Stimulated activated CD8-positive, alpha-beta memory T cell treated with anti-CD3 and anti-CD28 coated beads, Interleukin-12 subunit alpha, Interleukin-12 subunit beta, amount 100 ng/mL, for 4 hours (primary cell): ENCODE data around the gene TLE5.
"Not testable (repeated sequence)": the region's sequence is repeated elsewhere in the genome, so short reads cannot be mapped to it uniquely, and the experiment has no call there.

Experiments
- DNase-seq: peaks from one replicate; pipeline ENCODE4 v3.0.0-alpha.2; 2020; ENCODE audit warnings: low read depth

Gene TLE5

GRCh38 chr19:3061182-3062161 lies 823 bp downstream of the TLE5 start:
- peak; percentile 69 for DNase-seq

GRCh38 chr19:3060857-3061181 lies 1.5 kb downstream of the TLE5 start:
- DNase-seq, result no peak

DNA sequence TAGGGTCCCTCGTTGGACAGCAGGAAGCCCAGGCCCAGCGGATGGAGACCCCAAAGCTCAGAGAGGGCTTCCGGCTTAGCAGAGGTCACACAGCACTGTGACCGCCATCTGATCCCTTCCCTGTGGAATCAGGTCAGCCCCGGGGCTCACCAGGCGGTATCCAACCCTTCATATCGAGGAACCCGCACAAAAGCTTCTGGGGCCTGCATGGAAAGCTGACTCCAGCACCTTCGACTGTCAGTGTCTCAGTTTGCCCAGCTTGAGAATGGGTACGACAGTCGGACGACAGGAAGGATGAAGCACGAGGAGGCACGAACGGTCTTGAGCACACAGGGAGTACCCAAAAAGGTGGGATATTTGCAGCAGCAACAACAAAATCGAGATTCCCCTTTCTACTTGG lies 2.6 kb downstream of the TLE5 start:
- no peak for DNase-seq

GRCh38 chr19:3058821-3059314 lies 3.4 kb downstream of the TLE5 start:
- DNase-seq, result no peak

GRCh38 chr19:3058009-3058820 lies 4.1 kb downstream of the TLE5 start:
- DNase-seq, result no peak

GRCh38 chr19:3057275-3057714 lies 5.0 kb downstream of the TLE5 start:
- DNase-seq, result no peak

- DNase-seq, result no peak
Measured at GRCh38 chr19:3056417-3057088, 5.7 kb downstream of the TLE5 start.

DNA sequence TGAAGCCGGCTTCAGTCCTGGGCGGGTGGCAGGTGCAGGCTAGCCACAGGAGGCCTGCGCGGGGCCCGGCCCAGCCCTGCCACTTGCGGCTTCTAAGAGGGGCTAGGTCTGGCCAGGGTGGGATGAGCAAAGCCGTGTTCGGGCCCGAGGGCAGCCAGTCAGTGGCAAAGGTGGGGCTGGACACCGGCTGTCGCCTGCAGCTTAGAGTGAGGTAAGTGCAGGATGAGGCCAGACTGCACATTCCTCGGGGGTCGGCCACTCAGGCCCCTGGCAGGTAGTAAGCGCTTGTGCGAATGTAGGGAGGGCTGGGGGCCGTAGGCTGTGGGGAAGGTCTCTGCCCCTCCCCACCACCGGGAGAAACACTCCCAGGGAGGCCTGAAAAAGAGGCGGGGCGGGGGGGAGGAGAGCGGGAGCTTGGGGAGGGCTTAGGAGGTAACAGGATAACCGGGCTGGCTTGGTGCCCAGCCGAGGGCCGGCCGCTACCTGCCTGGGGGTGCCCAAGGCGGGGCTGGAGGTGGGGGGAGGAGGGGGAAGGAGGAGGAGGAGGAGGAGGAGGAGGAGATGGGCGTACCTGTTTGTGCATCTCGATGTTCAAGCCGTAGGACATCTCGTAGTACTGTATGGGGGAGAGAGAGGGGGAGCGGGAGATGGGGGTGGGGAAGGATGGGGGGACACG lies 6.4 kb downstream of the TLE5 start:
- DNase-seq, result no peak

DNA sequence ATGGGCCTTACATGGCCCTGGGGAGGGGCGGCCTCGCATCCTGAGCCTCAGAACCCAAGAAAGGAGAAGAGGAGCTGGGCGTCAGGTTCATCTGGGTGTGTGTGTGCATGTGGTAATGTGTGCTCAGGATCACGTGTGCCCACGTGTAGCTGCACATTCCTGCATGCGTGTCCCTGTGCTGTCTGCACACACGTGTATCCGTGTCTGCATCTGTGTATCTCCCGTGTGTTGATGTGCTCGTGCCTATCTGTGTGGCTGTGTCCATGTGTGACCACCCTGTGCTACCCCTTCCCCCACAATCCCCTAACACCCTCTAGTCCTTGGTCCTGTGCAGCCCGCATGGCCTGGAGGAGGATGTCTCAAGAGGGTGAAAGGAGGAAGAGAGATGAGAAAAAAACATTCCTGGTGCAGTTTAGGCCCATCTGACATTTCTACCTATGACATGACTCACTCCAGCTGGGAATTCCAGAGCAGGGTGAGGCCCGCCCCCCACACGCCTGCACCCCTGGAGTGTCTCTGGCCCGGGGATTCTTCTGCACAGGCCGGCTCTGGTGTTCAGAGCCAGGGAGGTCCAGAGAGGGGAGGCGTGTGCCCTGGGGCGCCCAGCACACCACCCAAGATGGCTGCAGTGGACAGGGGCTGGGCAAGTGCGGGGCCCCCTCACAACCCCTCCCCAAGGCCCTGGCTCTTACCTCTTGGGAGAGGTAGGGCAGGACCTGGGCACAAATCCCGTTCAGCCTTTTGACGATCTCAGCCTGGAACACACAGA lies 7.1 kb downstream of the TLE5 start:
- DNase-seq, result no peak

- DNase-seq, result no peak
Measured at GRCh38 chr19:3054265-3054971, 7.9 kb downstream of the TLE5 start.

DNA sequence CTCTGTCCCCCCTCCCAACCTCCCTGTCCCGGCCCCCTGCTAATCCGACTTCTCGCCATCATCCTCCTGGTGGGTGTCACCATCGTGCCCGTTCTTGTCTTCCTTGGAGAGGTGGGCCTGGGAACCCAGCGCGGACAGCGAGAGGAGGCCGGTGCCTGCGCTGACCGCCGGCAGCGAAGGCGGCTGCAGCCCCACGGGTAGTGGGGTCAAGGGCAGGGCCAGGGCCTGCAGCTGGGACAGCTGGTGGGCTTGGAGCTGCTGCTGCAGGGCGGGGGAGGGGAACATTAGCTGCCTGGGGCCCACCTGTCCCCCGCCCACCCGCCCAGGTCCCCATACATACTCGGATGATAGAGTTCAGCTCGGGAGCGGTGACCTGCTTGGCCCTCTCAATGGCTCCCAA lies 8.5 kb downstream of the TLE5 start:
- no peak for DNase-seq

GRCh38 chr19:3053218-3053621 lies 9.1 kb downstream of the TLE5 start:
- DNase-seq, result no peak

- not testable (repeated sequence) for DNase-seq
Measured at GRCh38 chr19:3050016-3050415, 12.3 kb downstream of the TLE5 start.

DNA sequence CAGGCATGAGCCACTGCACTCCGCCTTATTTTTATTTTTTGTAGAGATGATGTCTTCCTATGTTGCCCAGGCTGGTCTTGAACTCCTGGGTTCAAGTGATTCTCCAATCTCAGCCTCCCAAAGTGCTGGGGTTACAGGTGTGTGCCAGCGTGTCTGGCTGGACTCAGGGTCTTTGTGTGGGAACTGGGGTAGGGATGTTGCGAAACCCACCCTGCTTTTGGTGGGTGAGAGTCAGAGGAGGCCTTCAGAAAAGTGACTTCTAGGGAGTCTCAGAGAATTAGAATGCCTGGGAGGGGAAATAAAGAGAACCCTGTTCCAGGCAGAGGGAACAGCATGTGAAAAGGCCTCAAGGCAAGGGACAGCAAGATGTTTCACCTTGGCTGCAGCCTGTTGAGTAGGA lies 13.2 kb downstream of the TLE5 start:
- DNase-seq, result no peak

- no peak for DNase-seq
Measured at GRCh38 chr19:3048190-3048533, 14.1 kb downstream of the TLE5 start.

GRCh38 chr19:3047496-3048189 lies 14.7 kb downstream of the TLE5 start:
- no peak for DNase-seq

DNA sequence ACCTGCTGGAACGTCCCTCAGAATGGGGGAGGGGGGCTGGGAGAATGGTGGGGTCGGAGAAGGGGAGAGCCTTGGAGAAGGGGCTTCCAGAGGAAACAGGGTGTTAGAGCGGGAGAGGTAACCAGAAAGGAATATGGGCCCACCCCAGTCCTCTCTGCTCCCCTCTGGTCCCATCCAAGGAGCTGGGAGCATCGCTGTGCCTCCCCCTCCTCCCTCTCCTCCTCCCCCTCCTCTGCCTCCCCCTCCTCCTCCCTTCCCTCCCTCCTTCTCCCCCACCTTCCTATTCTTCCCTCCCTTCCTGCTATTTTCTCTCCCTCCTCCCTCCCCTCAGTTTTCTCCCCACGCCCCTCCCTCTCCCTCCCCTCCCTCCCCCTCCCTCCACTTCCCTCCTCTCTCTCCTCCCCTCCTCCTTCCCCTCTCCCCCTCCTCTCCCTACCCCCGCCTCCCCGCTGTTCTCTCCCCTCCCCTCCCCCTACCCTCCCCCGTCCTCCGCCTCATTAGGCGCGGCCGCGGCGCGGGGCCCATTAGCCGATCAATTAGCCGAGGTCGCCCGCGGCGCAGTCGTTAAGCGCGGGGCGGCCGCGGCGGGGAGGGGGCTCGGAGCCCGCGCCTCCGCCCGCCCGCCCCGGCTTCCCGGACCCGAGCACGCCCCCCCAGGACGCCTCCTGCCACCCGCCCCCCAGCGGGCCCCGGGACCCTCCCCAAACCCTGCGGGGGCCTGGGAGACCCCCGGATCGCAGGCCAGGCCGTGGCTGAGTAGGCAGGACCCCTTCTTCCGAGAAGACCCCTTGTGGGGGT lies 15.4 kb downstream of the TLE5 start:
- no peak for DNase-seq

DNA sequence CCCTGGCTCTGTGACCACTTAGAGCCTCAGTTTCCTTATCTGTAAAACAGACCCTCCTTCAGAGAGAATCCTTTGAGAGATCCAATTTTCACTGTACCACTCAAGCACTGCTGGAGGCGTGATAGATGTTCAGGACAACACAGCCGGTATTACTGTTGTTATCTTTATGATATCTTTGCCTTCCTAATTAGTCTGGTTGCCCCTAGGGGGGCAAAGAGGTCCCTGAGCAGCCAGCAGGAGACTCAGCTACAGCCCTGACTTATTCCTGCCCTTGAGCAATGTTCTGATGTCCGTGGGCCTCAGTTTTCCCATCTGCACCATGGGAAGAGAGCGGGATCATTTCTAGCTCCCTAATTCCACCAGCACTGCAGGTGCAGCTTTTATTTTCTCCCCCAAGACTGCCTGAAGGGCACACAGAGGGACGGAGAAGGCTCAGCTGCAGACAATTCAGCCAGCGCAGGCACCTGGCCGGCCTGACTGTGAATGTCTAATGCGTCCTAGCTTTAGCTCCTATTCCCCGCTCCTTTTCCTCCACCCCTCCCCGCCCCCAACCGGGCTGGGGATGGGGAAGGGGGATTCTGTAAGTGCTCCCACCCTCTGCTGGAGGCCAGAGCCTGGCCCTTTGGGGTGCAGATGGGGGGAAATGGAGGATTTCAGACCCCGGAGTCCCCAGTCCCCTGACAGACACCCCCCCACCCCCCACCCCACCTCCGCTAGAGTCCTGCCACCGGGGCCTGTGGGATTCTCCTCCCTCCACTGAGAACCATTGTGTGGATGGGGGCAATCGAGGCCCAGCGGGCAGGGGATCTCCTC lies 16.2 kb downstream of the TLE5 start:
- DNase-seq, result no peak
